ENCODE measurements around the gene ADAM8.

DNA sequence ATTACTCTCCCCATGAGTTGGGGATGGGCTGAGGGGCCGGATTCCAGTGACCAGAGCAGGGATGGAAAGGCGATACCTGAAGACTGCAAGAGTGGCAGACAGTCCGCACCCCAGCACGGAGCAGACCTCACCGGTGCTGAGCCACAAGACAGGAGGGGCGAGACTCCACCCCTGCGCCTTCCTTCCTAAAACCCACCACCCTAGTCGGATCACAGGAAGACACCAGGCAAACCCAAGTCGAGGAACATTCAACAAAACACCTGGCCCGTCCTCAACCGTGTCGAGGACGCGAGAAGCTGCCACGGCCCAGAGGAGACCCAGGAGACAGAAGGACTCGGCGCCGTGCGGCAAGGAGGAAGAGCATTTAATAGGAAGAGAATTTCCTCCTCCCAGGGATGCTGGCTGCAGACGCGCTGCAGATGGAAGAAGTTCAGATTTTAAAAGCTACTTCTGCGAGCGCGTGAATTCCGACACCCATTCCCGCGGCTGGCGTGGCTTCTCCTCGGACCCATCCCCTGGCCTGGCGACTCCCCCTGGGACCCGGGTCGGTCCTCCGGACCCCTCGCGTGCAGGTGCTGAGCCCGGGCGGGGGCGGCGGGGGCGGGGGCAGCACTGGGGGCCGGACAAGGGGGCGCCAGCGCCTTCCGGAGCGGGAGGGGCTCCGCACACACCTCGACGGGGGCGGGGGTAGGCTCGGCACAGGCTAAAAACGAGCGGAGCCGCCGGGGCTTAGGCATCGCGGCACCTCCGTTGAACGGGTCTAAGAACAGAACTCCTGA is 47.2 kb downstream of the ADAM8 start:
- TF ChIP-seq, protein P1, sequence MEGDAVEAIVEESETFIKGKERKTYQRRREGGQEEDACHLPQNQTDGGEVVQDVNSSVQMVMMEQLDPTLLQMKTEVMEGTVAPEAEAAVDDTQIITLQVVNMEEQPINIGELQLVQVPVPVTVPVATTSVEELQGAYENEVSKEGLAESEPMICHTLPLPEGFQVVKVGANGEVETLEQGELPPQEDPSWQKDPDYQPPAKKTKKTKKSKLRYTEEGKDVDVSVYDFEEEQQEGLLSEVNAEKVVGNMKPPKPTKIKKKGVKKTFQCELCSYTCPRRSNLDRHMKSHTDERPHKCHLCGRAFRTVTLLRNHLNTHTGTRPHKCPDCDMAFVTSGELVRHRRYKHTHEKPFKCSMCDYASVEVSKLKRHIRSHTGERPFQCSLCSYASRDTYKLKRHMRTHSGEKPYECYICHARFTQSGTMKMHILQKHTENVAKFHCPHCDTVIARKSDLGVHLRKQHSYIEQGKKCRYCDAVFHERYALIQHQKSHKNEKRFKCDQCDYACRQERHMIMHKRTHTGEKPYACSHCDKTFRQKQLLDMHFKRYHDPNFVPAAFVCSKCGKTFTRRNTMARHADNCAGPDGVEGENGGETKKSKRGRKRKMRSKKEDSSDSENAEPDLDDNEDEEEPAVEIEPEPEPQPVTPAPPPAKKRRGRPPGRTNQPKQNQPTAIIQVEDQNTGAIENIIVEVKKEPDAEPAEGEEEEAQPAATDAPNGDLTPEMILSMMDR (IDR thresholded peaks at IDR 0.05) = no peak
- TF ChIP-seq, protein P2, sequence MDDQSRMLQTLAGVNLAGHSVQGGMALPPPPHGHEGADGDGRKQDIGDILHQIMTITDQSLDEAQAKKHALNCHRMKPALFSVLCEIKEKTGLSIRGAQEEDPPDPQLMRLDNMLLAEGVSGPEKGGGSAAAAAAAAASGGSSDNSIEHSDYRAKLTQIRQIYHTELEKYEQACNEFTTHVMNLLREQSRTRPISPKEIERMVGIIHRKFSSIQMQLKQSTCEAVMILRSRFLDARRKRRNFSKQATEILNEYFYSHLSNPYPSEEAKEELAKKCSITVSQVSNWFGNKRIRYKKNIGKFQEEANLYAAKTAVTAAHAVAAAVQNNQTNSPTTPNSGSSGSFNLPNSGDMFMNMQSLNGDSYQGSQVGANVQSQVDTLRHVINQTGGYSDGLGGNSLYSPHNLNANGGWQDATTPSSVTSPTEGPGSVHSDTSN (IDR thresholded peaks at IDR 0.05) = no peak
- TF ChIP-seq TAF1 (IDR thresholded peaks at IDR 0.05; ENCODE audit: borderline replicate concordance, low read depth, low read length) = no peak
- TF ChIP-seq, protein P3, sequence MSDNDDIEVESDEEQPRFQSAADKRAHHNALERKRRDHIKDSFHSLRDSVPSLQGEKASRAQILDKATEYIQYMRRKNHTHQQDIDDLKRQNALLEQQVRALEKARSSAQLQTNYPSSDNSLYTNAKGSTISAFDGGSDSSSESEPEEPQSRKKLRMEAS (IDR thresholded peaks at IDR 0.05; ENCODE audit: low read depth) = no peak
- TF ChIP-seq EZH2phosphoT487 (IDR thresholded peaks at IDR 0.05; ENCODE audit: borderline replicate concordance, low read depth) = no peak
- TF ChIP-seq, protein P4, sequence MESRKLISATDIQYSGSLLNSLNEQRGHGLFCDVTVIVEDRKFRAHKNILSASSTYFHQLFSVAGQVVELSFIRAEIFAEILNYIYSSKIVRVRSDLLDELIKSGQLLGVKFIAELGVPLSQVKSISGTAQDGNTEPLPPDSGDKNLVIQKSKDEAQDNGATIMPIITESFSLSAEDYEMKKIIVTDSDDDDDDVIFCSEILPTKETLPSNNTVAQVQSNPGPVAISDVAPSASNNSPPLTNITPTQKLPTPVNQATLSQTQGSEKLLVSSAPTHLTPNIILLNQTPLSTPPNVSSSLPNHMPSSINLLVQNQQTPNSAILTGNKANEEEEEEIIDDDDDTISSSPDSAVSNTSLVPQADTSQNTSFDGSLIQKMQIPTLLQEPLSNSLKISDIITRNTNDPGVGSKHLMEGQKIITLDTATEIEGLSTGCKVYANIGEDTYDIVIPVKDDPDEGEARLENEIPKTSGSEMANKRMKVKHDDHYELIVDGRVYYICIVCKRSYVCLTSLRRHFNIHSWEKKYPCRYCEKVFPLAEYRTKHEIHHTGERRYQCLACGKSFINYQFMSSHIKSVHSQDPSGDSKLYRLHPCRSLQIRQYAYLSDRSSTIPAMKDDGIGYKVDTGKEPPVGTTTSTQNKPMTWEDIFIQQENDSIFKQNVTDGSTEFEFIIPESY (IDR thresholded peaks at IDR 0.05; ENCODE audit: borderline replicate concordance, low read depth) = no peak
- TF ChIP-seq YY1 (IDR thresholded peaks at IDR 0.05; ENCODE audit: low read depth) = no peak
- TF ChIP-seq POLR2AphosphoS5 (IDR thresholded peaks at IDR 0.05; ENCODE audit: low read depth, low read length) = no peak
- TF ChIP-seq NFIC (IDR thresholded peaks at IDR 0.05; ENCODE audit: borderline replicate concordance) = no peak
